Astrocyte of the spinal cord (primary cell): ENCODE data around the gene PLPP7.
"Not testable (repeated sequence)": the region's sequence is repeated elsewhere in the genome, so short reads cannot be mapped to it uniquely, and the experiment has no call there.

Experiments used
- DNase-seq: peaks from one replicate; pipeline ENCODE4 v3.0.0; 2011; ENCODE audit warnings: low read depth, low spot score
- H3K4me3 ChIP-seq: 2 replicates; pipeline ENCODE4 v1.5.1; 2011; ENCODE audit warnings: low read depth, mild to moderate bottlenecking, low read length, moderate library complexity
- CTCF ChIP-seq: IDR thresholded peaks from 2 replicates; pipeline ENCODE4 v1.5.1; 2012; ENCODE audit warnings: low read depth, mild to moderate bottlenecking, low read length, inconsistent platforms
- in situ Hi-C: cut with HindIII; loops from 2 replicates; pipeline ENCODE4 v1.10.0; 2017; ENCODE audit warnings: low sequenced_read_pairs

The PLPP7 gene

DNA sequence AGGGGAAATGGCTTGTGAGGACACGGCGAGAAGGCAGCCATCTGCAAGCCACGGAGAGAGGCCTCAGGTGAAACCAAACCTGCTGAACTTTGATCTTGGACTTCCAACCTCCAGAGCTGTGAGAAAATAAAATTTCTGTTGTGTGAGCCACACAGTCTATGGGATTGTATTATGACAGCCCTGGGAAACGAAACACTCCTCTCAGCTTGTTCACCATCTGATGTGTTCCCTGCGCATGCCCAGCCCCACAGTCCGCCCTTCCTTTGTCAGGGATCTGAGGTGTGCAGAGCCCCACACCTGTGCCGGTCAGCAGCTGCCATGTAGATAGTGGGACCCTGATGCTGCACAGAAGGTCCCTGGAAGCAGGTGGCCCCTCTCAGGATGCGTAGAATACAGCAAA lies 34.1 kb downstream of the PLPP7 start:
- no peak for TF ChIP-seq CTCF
- no peak overlapping the region for H3K4me3 ChIP-seq
- DNase-seq, result no peak
- in situ Hi-C loops, result no loop called here

- no peak for TF ChIP-seq CTCF
- in situ Hi-C loops, result no loop called here
- DNase-seq, result no peak
- H3K4me3 ChIP-seq, result no peak overlapping the region
These were observed 35.5 kb downstream of the PLPP7 start for GRCh38 chr9:131324736-131325679.

DNA sequence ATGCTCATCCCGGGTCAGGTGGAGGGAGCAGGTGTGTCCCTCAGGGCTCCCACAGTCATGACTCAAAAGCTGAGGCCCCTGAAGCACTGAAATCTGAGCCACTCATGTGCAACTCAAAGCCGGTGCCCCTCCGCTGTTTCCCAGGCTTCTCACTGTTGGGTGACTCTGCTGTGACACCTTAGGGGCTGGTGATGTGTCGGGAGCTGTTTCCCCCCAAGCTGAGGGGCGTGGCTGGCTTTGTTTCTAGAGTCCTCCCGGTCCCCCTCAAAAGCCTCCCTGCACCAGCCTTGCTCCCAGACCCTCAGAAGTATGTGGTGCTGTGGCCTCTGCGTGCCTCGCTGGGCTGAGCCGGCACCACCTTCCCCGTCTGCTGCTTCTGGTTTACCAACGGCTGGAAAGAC lies 39.7 kb downstream of the PLPP7 start:
- H3K4me3 ChIP-seq, result no peak overlapping the region
- DNase-seq, result no peak
- in situ Hi-C loops, result no loop called here
- TF ChIP-seq CTCF, result no peak

- TF ChIP-seq CTCF, result no peak
- no peak overlapping the region for H3K4me3 ChIP-seq
- in situ Hi-C loops, result no loop called here
- DNase-seq, result no peak
These were observed 41.5 kb downstream of the PLPP7 start for GRCh38 chr9:131330814-131331600.

GRCh38 chr9:131331996-131332395 lies 42.5 kb downstream of the PLPP7 start:
- DNase-seq, in situ Hi-C loops, H3K4me3 ChIP-seq: not testable (repeated sequence)

DNA sequence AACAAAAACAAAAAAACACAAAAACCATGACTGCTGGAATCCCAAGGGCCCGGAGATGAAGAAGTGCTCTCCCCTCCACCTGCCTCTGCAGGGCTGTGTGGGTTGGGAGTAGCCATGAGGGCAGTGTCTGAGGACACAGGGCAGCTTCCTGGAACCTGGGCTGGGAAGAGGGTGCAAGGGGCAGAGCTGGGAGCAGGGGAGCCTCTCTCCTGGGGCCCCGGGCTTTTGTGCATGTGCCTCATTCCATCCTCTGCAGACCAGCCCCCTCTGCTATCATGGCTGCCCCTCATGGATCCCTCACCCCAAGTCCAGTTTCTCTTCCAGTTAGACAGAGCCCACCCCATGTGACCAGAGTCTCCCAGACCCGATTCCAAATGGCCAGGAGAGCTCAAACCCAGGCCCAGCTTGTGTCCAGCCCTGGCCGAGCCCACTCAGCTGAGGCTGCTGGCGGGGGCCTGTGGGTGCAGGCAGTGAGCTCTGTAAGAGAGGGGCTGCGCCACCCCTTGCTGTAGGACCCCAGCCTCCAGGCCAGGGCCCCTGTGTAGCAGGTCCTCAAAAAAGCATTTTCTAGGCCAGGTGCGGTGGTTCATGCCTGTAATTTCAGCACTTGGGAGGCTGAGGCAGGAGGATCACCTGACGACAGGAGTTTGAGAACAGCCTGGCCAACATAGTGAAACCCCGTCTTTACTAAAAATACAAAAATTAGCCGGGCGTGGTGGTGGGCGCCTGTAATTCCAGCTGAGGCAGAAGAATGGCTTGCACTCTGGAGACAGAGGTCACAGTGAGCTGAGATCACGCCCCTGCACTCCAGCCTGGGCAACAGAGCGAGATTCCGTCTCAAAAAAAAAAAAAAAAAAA lies 44.5 kb downstream of the PLPP7 start:
- no peak for TF ChIP-seq CTCF
- no peak for DNase-seq
- H3K4me3 ChIP-seq, result no peak overlapping the region
- in situ Hi-C loops, result no loop called here
